ENCODE measurements around the gene RAP1GAP. TPM values are rescaled to one million over a fixed set of nuclear protein-coding genes. Genes with fewer than 3 reads are reported as not detected.

Gene RAP1GAP
- polyA plus RNA-seq, 3 donors: 0.04 TPM; not detected in 2

GRCh38 chr1:21634806-21635535, 34.2 kb downstream of the RAP1GAP start:
- Histone ChIP-seq H3K9ac (ENCODE audit: insufficient read depth, low read length, poor library complexity, severe bottlenecking) (no peak overlapping the region), H3K9me3 (replicated peaks in 1 of 2; ENCODE audit: control insufficient read depth in 1 of 2, insufficient read depth in 1 of 2, low read length in 2 of 2) (no peaks in the 10 kb centered on the region), H3K4me3 (replicated peaks in 1 of 3; ENCODE audit: low read depth in 2 of 3, low read length in 3 of 3) (no peak overlapping the region), H3K79me2 (ENCODE audit: insufficient read depth, low read length) (no peaks in the 10 kb centered on the region), H3K27me3 (ENCODE audit: control insufficient read depth in 2 of 2, insufficient read depth in 2 of 2, low read length in 2 of 2) (no peaks in the 10 kb centered on the region), H3K36me3 (replicated peaks in 1 of 2; ENCODE audit: control insufficient read depth in 1 of 2, insufficient read depth in 2 of 2, low read length in 2 of 2) (no peaks in the 10 kb centered on the region), H4K20me1 (ENCODE audit: insufficient read depth, low read length) (no peaks in the 10 kb centered on the region), H3K4me2 (replicated peaks; ENCODE audit: extremely low read depth, low read length, poor library complexity, severe bottlenecking) (no peak overlapping the region), H2AFZ (ENCODE audit: insufficient read depth, low read depth, low read length, poor library complexity, severe bottlenecking) (no peak overlapping the region), H3K4me1 (ENCODE audit: control insufficient read depth in 1 of 2, insufficient read depth in 2 of 2, low read length in 2 of 2) (no peaks in the 10 kb centered on the region), H3K27ac (ENCODE audit: low read depth in 1 of 2, low read length in 2 of 2) (no peak overlapping the region)
- Mint-ChIP-seq H3K27ac (no peak overlapping the region), H3K27me3 (ENCODE audit: low read depth in 3 of 3) (peaks cover 9% of the 10 kb centered on the region in 3 donors), H3K9me3 (no peaks in the 10 kb centered on the region), H3K4me1 (no peaks in the 10 kb centered on the region), H3K36me3 (no peaks in the 10 kb centered on the region), H3K4me3 (no peak overlapping the region)
- DNase-seq: no peak
- intact Hi-C loops (cut with micrococcal nuclease): no loop called here
- WGBS (ENCODE audit: insufficient coverage): 96% methylated on average over 6 of the region's 12 CpGs
- no peak for TF ChIP-seq CTCF (IDR thresholded peaks at IDR 0.05)

GRCh38 chr1:21633992-21634805, 35.0 kb downstream of the RAP1GAP start:
- no peak overlapping the region for H3K4me3 ChIP-seq (replicated peaks in 1 of 3; ENCODE audit: low read depth in 2 of 3, low read length in 3 of 3)
- intact Hi-C loops (cut with micrococcal nuclease): no loop called here
- no peak for DNase-seq
- no peaks in the 10 kb centered on the region for H4K20me1 ChIP-seq (ENCODE audit: insufficient read depth, low read length)
- no peaks in the 10 kb centered on the region for H3K4me1 ChIP-seq (ENCODE audit: control insufficient read depth in 1 of 2, insufficient read depth in 2 of 2, low read length in 2 of 2)
- Mint-ChIP-seq H3K27me3 (ENCODE audit: low read depth in 3 of 3) (peaks cover 7 to 13% (median 12%) of the 10 kb centered on the region in 3 donors), H3K36me3 (no peaks in the 10 kb centered on the region), H3K4me3 (no peak overlapping the region), H3K4me1 (peaks cover 1% of the 10 kb centered on the region), H3K9me3 (no peaks in the 10 kb centered on the region), H3K27ac (no peak overlapping the region)
- H2AFZ ChIP-seq (ENCODE audit: insufficient read depth, low read depth, low read length, poor library complexity, severe bottlenecking): no peak overlapping the region
- no peaks in the 10 kb centered on the region for H3K9me3 ChIP-seq (replicated peaks in 1 of 2; ENCODE audit: control insufficient read depth in 1 of 2, insufficient read depth in 1 of 2, low read length in 2 of 2)
- H3K79me2 ChIP-seq (ENCODE audit: insufficient read depth, low read length): no peaks in the 10 kb centered on the region
- no peak for TF ChIP-seq CTCF (IDR thresholded peaks at IDR 0.05)
- H3K4me2 ChIP-seq (replicated peaks; ENCODE audit: extremely low read depth, low read length, poor library complexity, severe bottlenecking): no peak overlapping the region
- no peak overlapping the region for H3K9ac ChIP-seq (ENCODE audit: insufficient read depth, low read length, poor library complexity, severe bottlenecking)
- H3K36me3 ChIP-seq (replicated peaks in 1 of 2; ENCODE audit: control insufficient read depth in 1 of 2, insufficient read depth in 2 of 2, low read length in 2 of 2): no peaks in the 10 kb centered on the region
- 94% methylated on average over 13 of the region's 18 CpGs for WGBS (ENCODE audit: insufficient coverage)
- no peak overlapping the region for H3K27ac ChIP-seq (ENCODE audit: low read depth in 1 of 2, low read length in 2 of 2)
- no peaks in the 10 kb centered on the region for H3K27me3 ChIP-seq (ENCODE audit: control insufficient read depth in 2 of 2, insufficient read depth in 2 of 2, low read length in 2 of 2)
